HG02852 (cell line): ENCODE measurements around the gene ST8SIA5.

Experiments used
- ATAC-seq: cut with Tn5 transposase; IDR thresholded peaks from one replicate; pipeline ENCODE4 v1.9.1; 2021; ENCODE audit warnings: mild to moderate bottlenecking, moderate library complexity; ENCODE audit not compliant: unreplicated experiment

Gene ST8SIA5

GRCh38 chr18:46715062-46715461 is 41.8 kb downstream of the ST8SIA5 start:
- ATAC-seq: no peak

GRCh38 chr18:46712406-46712805 is 44.4 kb downstream of the ST8SIA5 start:
- no peak for ATAC-seq

GRCh38 chr18:46711444-46711863 is 45.4 kb downstream of the ST8SIA5 start:
- peak; percentile 71 for ATAC-seq

GRCh38 chr18:46706968-46707367 is 49.9 kb downstream of the ST8SIA5 start:
- no peak for ATAC-seq

- ATAC-seq: no peak
Observed at GRCh38 chr18:46705521-46705920, 51.3 kb downstream of the ST8SIA5 start.

GRCh38 chr18:46704816-46705215 is 52.0 kb downstream of the ST8SIA5 start:
- no peak for ATAC-seq

GRCh38 chr18:46704189-46704588 is 52.7 kb downstream of the ST8SIA5 start:
- ATAC-seq: no peak

GRCh38 chr18:46702471-46702870 is 54.4 kb downstream of the ST8SIA5 start:
- no peak for ATAC-seq

GRCh38 chr18:46700066-46700824 is 56.6 kb downstream of the ST8SIA5 start:
- no peak for ATAC-seq

GRCh38 chr18:46696702-46697101 is 60.2 kb downstream of the ST8SIA5 start:
- ATAC-seq: no peak

GRCh38 chr18:46696268-46696667 is 60.6 kb downstream of the ST8SIA5 start:
- no peak for ATAC-seq

- ATAC-seq: no peak
Observed at GRCh38 chr18:46693996-46694395, 62.9 kb downstream of the ST8SIA5 start.

- no peak for ATAC-seq
Observed at GRCh38 chr18:46688853-46689525, 67.9 kb downstream of the ST8SIA5 start.

GRCh38 chr18:46686186-46686585 is 70.7 kb downstream of the ST8SIA5 start:
- no peak for ATAC-seq

GRCh38 chr18:46683252-46683651 is 73.6 kb downstream of the ST8SIA5 start:
- no peak for ATAC-seq

GRCh38 chr18:46680784-46681695 is 75.8 kb downstream of the ST8SIA5 start:
- ATAC-seq: no peak

GRCh38 chr18:46679846-46680598 is 76.8 kb downstream of the ST8SIA5 start:
- no peak for ATAC-seq

GRCh38 chr18:46678785-46679399 is 78.0 kb downstream of the ST8SIA5 start:
- ATAC-seq: no peak

GRCh38 chr18:46678041-46678440 is 78.8 kb downstream of the ST8SIA5 start:
- ATAC-seq: no peak

GRCh38 chr18:46677611-46678010 is 79.2 kb downstream of the ST8SIA5 start:
- ATAC-seq: no peak
